Measurements from ENCODE around the gene CHURC1. TPM values are rescaled to one million over a fixed set of nuclear protein-coding genes. Genes with fewer than 3 reads are reported as not detected.

Gene CHURC1
- total RNA-seq, 1 donor from 2014 or later = 42.1 TPM

- DNase-seq = no peak
Observed at GRCh38 chr14:64938972-64939816, 24.9 kb downstream of the CHURC1 start.

- no peak for DNase-seq
Observed at GRCh38 chr14:64939817-64940190, 25.5 kb downstream of the CHURC1 start.

- DNase-seq = no peak
Observed at GRCh38 chr14:64940336-64940910, 26.2 kb downstream of the CHURC1 start.

GRCh38 chr14:64942531-64943111, 28.4 kb downstream of the CHURC1 start, which contains the start of gene GPX2:
Gene GPX2 (minus strand): TSS chr14:64942745. CDS start chr14:64942726, 19 bp downstream.
- DNase-seq = no peak

- no peak for DNase-seq
Observed at GRCh38 chr14:64943556-64943955, 29.3 kb downstream of the CHURC1 start.

GRCh38 chr14:64944041-64944440, 29.8 kb downstream of the CHURC1 start:
- peak; percentile 23 for DNase-seq

- no peak for DNase-seq
Observed at GRCh38 chr14:64944861-64945260, 30.6 kb downstream of the CHURC1 start.

- no peak for DNase-seq
Observed at GRCh38 chr14:64945431-64946178, 31.4 kb downstream of the CHURC1 start.

GRCh38 chr14:64946310-64947045, 32.2 kb downstream of the CHURC1 start:
- DNase-seq = no peak

GRCh38 chr14:64947710-64948611, 33.7 kb downstream of the CHURC1 start:
- no peak for DNase-seq

- DNase-seq = no peak
Observed at GRCh38 chr14:64948612-64949210, 34.5 kb downstream of the CHURC1 start.

- no peak for DNase-seq
Observed at GRCh38 chr14:64950889-64951288, 36.6 kb downstream of the CHURC1 start.

- DNase-seq = no peak
Observed at GRCh38 chr14:64951291-64951690, 37.0 kb downstream of the CHURC1 start.

GRCh38 chr14:64951724-64952123, 37.5 kb downstream of the CHURC1 start:
- DNase-seq = no peak

GRCh38 chr14:64952598-64953309, 38.5 kb downstream of the CHURC1 start:
- no peak for DNase-seq

GRCh38 chr14:64953310-64953654, 39.0 kb downstream of the CHURC1 start:
- no peak for DNase-seq

- no peak for DNase-seq
Observed at GRCh38 chr14:64953661-64954060, 39.4 kb downstream of the CHURC1 start.

- no peak for DNase-seq
Observed at GRCh38 chr14:64954491-64955240, 40.4 kb downstream of the CHURC1 start.

GRCh38 chr14:64955297-64955696, 41.0 kb downstream of the CHURC1 start:
- DNase-seq = no peak

Measured in skin of body (tissue), 2 donors.